Testis (tissue), 3 donors: ENCODE measurements around the gene PDS5B. TPM values are rescaled to one million over a fixed set of nuclear protein-coding genes. Genes with fewer than 3 reads are reported as not detected.
"Not testable (repeated sequence)": the region's sequence is repeated elsewhere in the genome, so short reads cannot be mapped to it uniquely, and the experiment has no call there.

Experiments used
- DNase-seq: peaks from one replicate; pipeline ENCODE4 v3.0.0-alpha.2; 2019
- H3K27ac ChIP-seq, 2 donors: fragments of 200-600 bp; sonication (generic); one replicate each; pipeline ENCODE4 v1.5.1; 2019
- H3K27me3 ChIP-seq: fragments of 200-600 bp; sonication (generic); one replicate; pipeline ENCODE4 v1.5.1; 2019
- H3K36me3 ChIP-seq: fragments of 200-600 bp; sonication (generic); one replicate; pipeline ENCODE4 v1.5.1; 2017; ENCODE audit warnings: low read depth; ENCODE audit errors: missing control alignments
- H3K4me1 ChIP-seq: fragments of 200-600 bp; sonication (generic); one replicate; pipeline ENCODE4 v1.5.1; 2019
- H3K4me3 ChIP-seq, 2 donors: fragments of 200-600 bp; sonication (generic); one replicate each; pipeline ENCODE4 v1.5.1; 2017 to 2019
- H3K9me3 ChIP-seq: fragments of 200-600 bp; sonication (generic); one replicate; pipeline ENCODE4 v1.5.1; 2017
- CTCF ChIP-seq, 3 experiments: fragments of 450-650 bp in 2 of 3; fragments of 200-600 bp in 1 of 3; sonication (generic) in 1 of 3; IDR thresholded peaks; one replicate each; pipeline ENCODE4 v1.5.1; 2016 to 2019; ENCODE audit warnings: antibody characterized with exemption in 3 of 3, mild to moderate bottlenecking in 2 of 3, moderate library complexity in 1 of 3
- POLR2A ChIP-seq: fragments of 450-650 bp; IDR thresholded peaks from one replicate; pipeline ENCODE4 v1.6.1; 2017; ENCODE audit warnings: antibody characterized with exemption, mild to moderate bottlenecking, moderate library complexity
- WGBS, 2 donors: methylation state at CpG; one replicate each; pipeline ENCODE4 v1.1.5; 2018; 5-methylcytosine and 5-hydroxymethylcytosine counted together
- intact Hi-C: fragments of 100-400 bp; cut with DNase I; formaldehyde crosslinking; loops from one replicate; pipeline ENCODE4 v1.15.1; 2023; ENCODE audit warnings: low total_unique reads
- polyA plus RNA-seq: library from polyadenylated mRNA; stranded (reverse); fragments of 350-450 nt; fragmentation: Illumina TruSeq; extraction: RNeasy Lipid Tissue Mini Kit (QIAGEN cat#74804); gene quantifications from one replicate; pipeline ENCODE4 v1.2.3, GENCODE V29; 2014; ENCODE audit warnings: low read depth, low replicate concordance; ENCODE audit not compliant: insufficient read depth
- total RNA-seq, 2 donors: library from RNA; depleted of rRNA; stranded (reverse); fragments of >200 nt; gene quantifications; one replicate each; pipeline ENCODE4 v1.2.3, GENCODE V29; 2016

The PDS5B gene
- total and polyA plus RNA-seq, 3 donors from 2014 or later: 19.0 to 52.4 (median 46.3) TPM

- intact Hi-C loops: no loop called here
- no peaks in the 10 kb centered on the region for H3K9me3 ChIP-seq
- no peaks in the 10 kb centered on the region for H3K27me3 ChIP-seq
- H3K27ac ChIP-seq: no peak overlapping the region
- H3K4me1 ChIP-seq: no peaks in the 10 kb centered on the region
- TF ChIP-seq POLR2A: no peak
- TF ChIP-seq CTCF (IDR thresholded peaks at IDR 0.05): no peak
- H3K4me3 ChIP-seq: no peak overlapping the region
- no peaks in the 10 kb centered on the region for H3K36me3 ChIP-seq
- 92% methylated on average over 4 of the region's 4 CpGs for WGBS, 2 donors
- DNase-seq: no peak
These were observed 236.5 kb downstream of the PDS5B start for GRCh38 chr13:32822771-32823170.

GRCh38 chr13:32823597-32823996, 237.3 kb downstream of the PDS5B start:
- TF ChIP-seq CTCF (IDR thresholded peaks at IDR 0.05) (no peak), POLR2A (no peak)
- DNase-seq: no peak
- intact Hi-C loops: no loop called here

GRCh38 chr13:32824061-32824460, 237.8 kb downstream of the PDS5B start:
- Histone ChIP-seq H3K4me1 (no peaks in the 10 kb centered on the region), H3K36me3 (no peaks in the 10 kb centered on the region), H3K27ac (no peak overlapping the region), H3K4me3 (no peak overlapping the region), H3K27me3 (no peaks in the 10 kb centered on the region), H3K9me3 (no peaks in the 10 kb centered on the region)
- no peak for DNase-seq
- 63 to 72% methylated on average over 8 to 15 of the region's 15 CpGs for WGBS, 2 donors
- intact Hi-C loops: no loop called here
- no peak for TF ChIP-seq CTCF (IDR thresholded peaks at IDR 0.05)
- TF ChIP-seq POLR2A: no peak

More at GRCh38 chr13:32823597-32823996, 237.3 kb downstream of the PDS5B start:
- Histone ChIP-seq H3K27me3 (no peaks in the 10 kb centered on the region), H3K4me1 (no peaks in the 10 kb centered on the region), H3K9me3 (no peaks in the 10 kb centered on the region), H3K4me3 (no peak overlapping the region), H3K27ac (no peak overlapping the region), H3K36me3 (no peaks in the 10 kb centered on the region)
- 81 to 87% methylated on average over 5 of the region's 5 CpGs for WGBS, 2 donors

- intact Hi-C loops: no loop called here
- H3K4me1 ChIP-seq: no peaks in the 10 kb centered on the region
- DNase-seq: no peak
- H3K27ac ChIP-seq: no peak overlapping the region
- TF ChIP-seq POLR2A: no peak
- no peak for TF ChIP-seq CTCF (IDR thresholded peaks at IDR 0.05)
- no peaks in the 10 kb centered on the region for H3K27me3 ChIP-seq
- 50 to 66% methylated on average over 7 of the region's 7 CpGs for WGBS, 2 donors
- H3K9me3 ChIP-seq: no peaks in the 10 kb centered on the region
- H3K36me3 ChIP-seq: no peaks in the 10 kb centered on the region
- no peak overlapping the region for H3K4me3 ChIP-seq
These were observed 238.4 kb downstream of the PDS5B start for GRCh38 chr13:32824675-32825074.

GRCh38 chr13:32825481-32825880, 239.2 kb downstream of the PDS5B start:
- Histone ChIP-seq H3K27ac (no peak overlapping the region), H3K36me3 (no peaks in the 10 kb centered on the region), H3K4me3 (no peak overlapping the region), H3K9me3 (no peaks in the 10 kb centered on the region), H3K4me1 (no peaks in the 10 kb centered on the region), H3K27me3 (no peaks in the 10 kb centered on the region)
- no peak for DNase-seq
- TF ChIP-seq CTCF (IDR thresholded peaks at IDR 0.05) (no peak), POLR2A (no peak)
- intact Hi-C loops: no loop called here
- 82 to 88% methylated on average over 2 of the region's 2 CpGs for WGBS, 2 donors

GRCh38 chr13:32826372-32826771, 240.1 kb downstream of the PDS5B start:
- H3K4me1 ChIP-seq, H3K4me3 ChIP-seq, H3K36me3 ChIP-seq, intact Hi-C loops, H3K27ac ChIP-seq, DNase-seq, H3K27me3 ChIP-seq, H3K9me3 ChIP-seq: not testable (repeated sequence)
- 90 to 96% methylated on average over 5 of the region's 5 CpGs for WGBS, 2 donors
